ENCODE data around the gene AKIRIN2.

DNA sequence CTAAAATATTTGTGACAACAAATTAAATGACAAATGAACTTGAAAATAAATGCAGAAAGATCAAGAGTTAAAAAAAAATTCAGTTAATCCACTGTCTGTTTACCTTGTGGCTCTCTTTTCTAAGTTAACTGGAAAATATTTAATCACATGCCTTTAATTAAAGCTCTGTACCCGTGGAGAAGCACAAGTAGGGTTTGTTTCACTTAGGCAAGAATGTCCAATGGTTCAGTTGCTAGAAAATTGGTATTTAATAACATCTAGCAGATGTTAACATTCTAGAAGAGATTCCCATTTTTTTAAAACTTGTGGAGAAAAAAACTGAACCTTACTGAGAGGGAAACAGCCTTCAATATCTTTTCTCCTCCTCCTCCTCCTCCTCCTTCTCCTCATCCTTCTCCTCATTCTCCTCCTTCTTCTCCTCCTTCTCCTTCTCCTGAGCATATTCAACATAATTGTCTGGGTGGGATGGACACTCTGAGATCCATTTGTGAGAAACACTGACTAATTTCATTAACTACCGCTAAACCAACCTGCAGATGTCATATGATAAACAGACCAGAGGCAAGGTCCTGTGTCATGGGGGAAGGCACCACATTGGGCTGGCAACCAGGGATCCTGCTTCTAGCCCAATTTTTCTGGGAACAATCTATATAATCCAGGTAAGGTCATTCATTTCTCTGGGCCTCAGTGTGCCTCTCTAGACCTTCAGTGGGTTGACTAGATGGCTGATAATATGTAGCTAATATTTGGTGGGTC, 44.1 kb upstream of the AKIRIN2 start:
- TF ChIP-seq, protein P1, sequence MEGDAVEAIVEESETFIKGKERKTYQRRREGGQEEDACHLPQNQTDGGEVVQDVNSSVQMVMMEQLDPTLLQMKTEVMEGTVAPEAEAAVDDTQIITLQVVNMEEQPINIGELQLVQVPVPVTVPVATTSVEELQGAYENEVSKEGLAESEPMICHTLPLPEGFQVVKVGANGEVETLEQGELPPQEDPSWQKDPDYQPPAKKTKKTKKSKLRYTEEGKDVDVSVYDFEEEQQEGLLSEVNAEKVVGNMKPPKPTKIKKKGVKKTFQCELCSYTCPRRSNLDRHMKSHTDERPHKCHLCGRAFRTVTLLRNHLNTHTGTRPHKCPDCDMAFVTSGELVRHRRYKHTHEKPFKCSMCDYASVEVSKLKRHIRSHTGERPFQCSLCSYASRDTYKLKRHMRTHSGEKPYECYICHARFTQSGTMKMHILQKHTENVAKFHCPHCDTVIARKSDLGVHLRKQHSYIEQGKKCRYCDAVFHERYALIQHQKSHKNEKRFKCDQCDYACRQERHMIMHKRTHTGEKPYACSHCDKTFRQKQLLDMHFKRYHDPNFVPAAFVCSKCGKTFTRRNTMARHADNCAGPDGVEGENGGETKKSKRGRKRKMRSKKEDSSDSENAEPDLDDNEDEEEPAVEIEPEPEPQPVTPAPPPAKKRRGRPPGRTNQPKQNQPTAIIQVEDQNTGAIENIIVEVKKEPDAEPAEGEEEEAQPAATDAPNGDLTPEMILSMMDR (IDR thresholded peaks at IDR 0.05; ENCODE audit: low read length), result no peak
- no peak for TF ChIP-seq EZH2 (optimal IDR thresholded peaks at IDR 0.05; ENCODE audit: low read depth, low read length)
